GM12878 (cell line): ENCODE results near the gene IL18RAP. TPM values are rescaled to one million over a fixed set of nuclear protein-coding genes. Genes with fewer than 3 reads are reported as not detected.

Experiments used
- ATAC-seq: fragments of 200-7000 bp; cut with Tn5 transposase; 3 replicates; pipeline ENCODE4 v1.9.1; 2020; ENCODE audit warnings: mild to moderate bottlenecking, moderate library complexity
- BruUV-seq: library from RNA; stranded (reverse); fragments of 400-500 nt; replicated peaks from 2 replicates; lab custom pipeline; 2021; lab: Mats Ljungman, UMichigan
- CTCF ChIA-PET: fragments of 300-600 bp; sonication (Branson Sonifier 250); formaldehyde crosslinking; extraction: SDS; loops from one replicate; lab custom pipeline; 2021; ENCODE audit warnings: inconsistent platforms; lab: Yijun Ruan, JAX
- POLR2A ChIA-PET: fragments of 350-600 bp; formaldehyde crosslinking; extraction: SDS; loops from one replicate; lab custom pipeline; 2021; ENCODE audit warnings: inconsistent platforms; lab: Charles Lee
- RAD21 ChIA-PET: fragments of 300-600 bp; sonication (Branson Sonifier 250); formaldehyde crosslinking; loops from one replicate; lab custom pipeline; 2023; ENCODE audit warnings: antibody characterized with exemption; ENCODE audit not compliant: unreplicated experiment; lab: Charles Lee
- SMC1A ChIA-PET: fragments of 300-600 bp; sonication (Branson Sonifier 250); formaldehyde crosslinking; loops from one replicate; lab custom pipeline; 2023; ENCODE audit not compliant: unreplicated experiment, uncharacterized antibody; lab: Charles Lee
- DNase-seq: peaks from one replicate; pipeline ENCODE4 v3.0.0-alpha.2; 2011; ENCODE audit warnings: low read depth, low spot score
- FAIRE-seq: peaks from 3 replicates; lab custom pipeline; 2011; peaks lifted over from hg19 to GRCh38; lab: Jason Lieb, UNC
- H2AFZ ChIP-seq: 2 replicates; pipeline ENCODE4 v1.6.0; 2011; ENCODE audit warnings: low read depth, low read length, control low read depth; ENCODE audit not compliant: control insufficient read depth
- H3K27ac ChIP-seq: 2 replicates; pipeline ENCODE4 v1.5.1; 2011; ENCODE audit warnings: control low read depth; ENCODE audit not compliant: control insufficient read depth, insufficient read depth
- H3K27me3 ChIP-seq, 2 experiments: replicated peaks in 1 of 2; 2 replicates each; pipeline versions ENCODE4 v1.6.0 to v1.6.1; 2011; ENCODE audit warnings: low read length in 1 of 2; ENCODE audit not compliant: control insufficient read depth in 2 of 2, insufficient read depth in 2 of 2
- H3K36me3 ChIP-seq, 2 experiments: 2 replicates each; pipeline ENCODE4 v1.5.1; 2011; ENCODE audit warnings: low read length in 1 of 2; ENCODE audit not compliant: control insufficient read depth in 2 of 2, insufficient read depth in 2 of 2
- H3K4me1 ChIP-seq: 2 replicates; pipeline ENCODE4 v1.6.1; 2011; ENCODE audit warnings: mild to moderate bottlenecking, low read length, moderate library complexity, mixed read lengths; ENCODE audit not compliant: control insufficient read depth, insufficient read depth
- H3K4me2 ChIP-seq: 2 replicates; pipeline ENCODE4 v1.6.0; 2011; ENCODE audit warnings: control low read depth; ENCODE audit not compliant: control insufficient read depth, insufficient read depth
- H3K4me3 ChIP-seq: fragments of 200-600 bp; sonication (generic); 2 replicates; pipeline ENCODE4 v1.5.1; 2016
- H3K79me2 ChIP-seq: 2 replicates; pipeline ENCODE4 v1.6.0; 2011; ENCODE audit warnings: low read length; ENCODE audit not compliant: control insufficient read depth, insufficient read depth
- H3K9ac ChIP-seq: 2 replicates; pipeline ENCODE4 v1.8.0; 2011; ENCODE audit warnings: low read length, control low read depth, mixed read lengths; ENCODE audit not compliant: control insufficient read depth, insufficient read depth
- H3K9me3 ChIP-seq: replicated peaks from 3 replicates; pipeline ENCODE4 v1.5.1; 2011; ENCODE audit warnings: mild to moderate bottlenecking, low read length; ENCODE audit not compliant: control insufficient read depth, insufficient read depth
- H4K20me1 ChIP-seq: 2 replicates; pipeline ENCODE4 v1.6.0; 2011; ENCODE audit not compliant: control insufficient read depth, insufficient read depth
- ATF2 ChIP-seq: IDR thresholded peaks from 2 replicates; pipeline ENCODE4 v1.6.1; 2012; ENCODE audit warnings: low read length, inconsistent platforms
- CHD1 ChIP-seq: IDR thresholded peaks from 2 replicates; pipeline ENCODE4 v1.6.1; 2012; ENCODE audit warnings: low read depth, low read length, improper control_type of control experiment
- EED ChIP-seq: sonication (generic); IDR thresholded peaks from 2 replicates; pipeline ENCODE4 v1.6.1; 2016; ENCODE audit warnings: antibody characterized with exemption, low read depth
- HCFC1 ChIP-seq: fragments of 150-350 bp; IDR thresholded peaks from 2 replicates; pipeline ENCODE4 v1.6.1; 2014; ENCODE audit warnings: low read length
- HSF1 ChIP-seq: fragments of 150-350 bp; IDR thresholded peaks from 2 replicates; pipeline ENCODE4 v1.6.1; 2014; ENCODE audit warnings: mild to moderate bottlenecking, low read depth, low read length
- JUND ChIP-seq: IDR thresholded peaks from 2 replicates; pipeline ENCODE4 v1.6.1; 2012; ENCODE audit warnings: low read depth, mild to moderate bottlenecking, low read length, improper control_type of control experiment, moderate library complexity
- MAX ChIP-seq: IDR thresholded peaks from 2 replicates; pipeline ENCODE4 v1.6.1; 2012; ENCODE audit warnings: low read depth, low read length, improper control_type of control experiment
- MEF2B ChIP-seq: fragments of 450-650 bp; IDR thresholded peaks from 2 replicates; pipeline ENCODE4 v1.6.1; 2018; ENCODE audit warnings: mild to moderate bottlenecking, moderate library complexity; ENCODE audit not compliant: partially characterized antibody, poor library complexity, severe bottlenecking
- SMAD1 ChIP-seq: fragments of 450-650 bp; IDR thresholded peaks from 2 replicates; pipeline ENCODE4 v1.6.1; 2018; ENCODE audit warnings: mild to moderate bottlenecking, low read depth; ENCODE audit not compliant: partially characterized antibody
- WGBS: methylation state at CpG from one replicate; pipeline ENCODE4 v1.1.6; 2016; ENCODE audit warnings: low lambda C conversion rate; ENCODE audit not compliant: insufficient replicate concordance, insufficient coverage; ENCODE audit errors: missing lambda C conversion rate; 5-methylcytosine and 5-hydroxymethylcytosine counted together
- in situ Hi-C: fragments of 300-500 bp; cut with MboI; formaldehyde crosslinking; loops from 9 replicates; pipeline ENCODE4 v1.14.3; 2018; ENCODE audit warnings: mixed read lengths
- intact Hi-C: fragments of 100-400 bp; cut with micrococcal nuclease; formaldehyde crosslinking; loops from one replicate; pipeline ENCODE4 v1.14.2; 2022; ENCODE audit not compliant: unreplicated experiment
- polyA plus RNA-seq, 11 experiments: library from polyadenylated mRNA; depleted of rRNA in 4 of 11; unstranded in 6 of 11; stranded (reverse) in 5 of 11; fragments of >200 nt; fragmentation: Nextera tagmentation in 4 of 11; fragmentation: Illumina TruSeq in 1 of 11; extraction: Ambion mirVana in 4 of 11; extraction: Trizol in 1 of 11; gene quantifications; 1 replicate in 1 of 11; 2 replicates in 10 of 11; pipeline versions ENCODE4 v1.2.1 to v1.2.3, GENCODE V29; 2011 to 2016; ENCODE audit warnings: inconsistent platforms in 2 of 11, missing spikeins in 2 of 11, low read depth in 1 of 11
- total RNA-seq, 4 experiments: library from RNA; depleted of rRNA in 3 of 4; stranded (reverse); fragments of >200 nt in 3 of 4; fragmentation: Illumina TruSeq in 1 of 4; extraction: Trizol in 1 of 4; gene quantifications; 2 replicates each; pipeline versions ENCODE4 v1.2.1 to v1.2.3, GENCODE V29; 2013 to 2021
- TF ChIP-seq, protein P1 (sequence below): fragments of 450-650 bp; IDR thresholded peaks from 2 replicates; pipeline ENCODE4 v1.6.1; 2017; ENCODE audit warnings: borderline replicate concordance
- TF ChIP-seq, protein P2 (sequence below): IDR thresholded peaks from 2 replicates; pipeline ENCODE4 v1.6.1; 2012; ENCODE audit warnings: mild to moderate bottlenecking, low read depth, low read length

Gene IL18RAP
- total and polyA plus RNA-seq, 10 of the 15 experiments (the other 5 are each of a cell fraction or from before 2014, with no cell fraction given): 0.37 to 1.6 (median 0.75) TPM; not detected in 1

DNA sequence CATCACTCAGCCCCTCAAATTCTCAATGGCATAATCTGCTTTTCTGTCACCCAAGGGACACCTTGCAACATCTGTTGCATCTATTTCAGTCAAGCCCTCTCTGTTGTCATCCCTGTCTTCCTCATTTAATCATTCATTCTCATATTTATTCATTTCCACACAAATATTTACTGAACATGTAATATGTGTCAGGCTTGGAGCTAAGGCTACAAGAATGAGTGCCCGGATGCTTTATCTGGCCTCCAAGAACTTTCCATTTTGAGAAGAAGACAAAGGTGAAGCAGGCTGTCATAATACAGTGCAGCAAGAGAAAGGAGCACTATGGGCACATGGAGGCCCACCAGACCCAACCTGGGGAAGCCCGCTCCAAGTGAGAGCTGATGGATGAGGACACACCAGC lies 15.6 kb downstream of the IL18RAP start (continued):
- no peak for TF ChIP-seq CHD1
- TF ChIP-seq, all 136 proteins: peak for 0

GRCh38 chr2:102439065-102439695 lies 16.2 kb downstream of the IL18RAP start:
- Histone ChIP-seq H3K79me2 (no peaks in the 10 kb centered on the region), H3K4me1 (peaks cover 24% of the 10 kb centered on the region), H3K4me2 (no peak overlapping the region), H3K4me3 (no peak overlapping the region), H3K36me3 (no peaks in the 10 kb centered on the region), H3K27ac (no peak overlapping the region), H3K9ac (no peak overlapping the region), H2AFZ (no peak overlapping the region), H4K20me1 (no peaks in the 10 kb centered on the region), H3K27me3 (no peaks in the 10 kb centered on the region), H3K9me3 (no peaks in the 10 kb centered on the region)
- POLR2A ChIA-PET: no interaction called here
- RAD21 ChIA-PET: interaction anchor here (0.9 to 3.1 kb wide), 5 partner anchors 9 to 199 kb away, joined by 3 to 15 read pairs (median 5); no protein-coding TSS in a partner anchor
- FAIRE-seq (no peak), ATAC-seq (no peak), DNase-seq (no peak)
- WGBS: 16% methylated on average over 6 of the region's 6 CpGs
- BruUV-seq: no TSS peak
- intact Hi-C loops (loop anchor here (5.0 kb wide), 1 partner anchor 357 kb away; no protein-coding TSS in a partner anchor), in situ Hi-C loops (no loop called here)
- SMC1A ChIA-PET: interaction anchor here (1.1 to 1.3 kb wide), 2 partner anchors 15 to 83 kb away, joined by 3 to 4 read pairs; no protein-coding TSS in a partner anchor
- CTCF ChIA-PET: interaction anchor here (1.1 to 5.8 kb wide), 5 partner anchors 9 to 419 kb away, joined by 3 to 34 read pairs (median 4); no protein-coding TSS in a partner anchor
- TF ChIP-seq, protein P1, sequence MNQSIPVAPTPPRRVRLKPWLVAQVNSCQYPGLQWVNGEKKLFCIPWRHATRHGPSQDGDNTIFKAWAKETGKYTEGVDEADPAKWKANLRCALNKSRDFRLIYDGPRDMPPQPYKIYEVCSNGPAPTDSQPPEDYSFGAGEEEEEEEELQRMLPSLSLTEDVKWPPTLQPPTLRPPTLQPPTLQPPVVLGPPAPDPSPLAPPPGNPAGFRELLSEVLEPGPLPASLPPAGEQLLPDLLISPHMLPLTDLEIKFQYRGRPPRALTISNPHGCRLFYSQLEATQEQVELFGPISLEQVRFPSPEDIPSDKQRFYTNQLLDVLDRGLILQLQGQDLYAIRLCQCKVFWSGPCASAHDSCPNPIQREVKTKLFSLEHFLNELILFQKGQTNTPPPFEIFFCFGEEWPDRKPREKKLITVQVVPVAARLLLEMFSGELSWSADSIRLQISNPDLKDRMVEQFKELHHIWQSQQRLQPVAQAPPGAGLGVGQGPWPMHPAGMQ: no peak
- TF ChIP-seq HCFC1: no peak
- TF ChIP-seq SMAD1: no peak
- no peak for TF ChIP-seq JUND
- no peak for TF ChIP-seq MEF2B
- no peak for TF ChIP-seq EED
- TF ChIP-seq MAX: no peak
- TF ChIP-seq, protein P2, sequence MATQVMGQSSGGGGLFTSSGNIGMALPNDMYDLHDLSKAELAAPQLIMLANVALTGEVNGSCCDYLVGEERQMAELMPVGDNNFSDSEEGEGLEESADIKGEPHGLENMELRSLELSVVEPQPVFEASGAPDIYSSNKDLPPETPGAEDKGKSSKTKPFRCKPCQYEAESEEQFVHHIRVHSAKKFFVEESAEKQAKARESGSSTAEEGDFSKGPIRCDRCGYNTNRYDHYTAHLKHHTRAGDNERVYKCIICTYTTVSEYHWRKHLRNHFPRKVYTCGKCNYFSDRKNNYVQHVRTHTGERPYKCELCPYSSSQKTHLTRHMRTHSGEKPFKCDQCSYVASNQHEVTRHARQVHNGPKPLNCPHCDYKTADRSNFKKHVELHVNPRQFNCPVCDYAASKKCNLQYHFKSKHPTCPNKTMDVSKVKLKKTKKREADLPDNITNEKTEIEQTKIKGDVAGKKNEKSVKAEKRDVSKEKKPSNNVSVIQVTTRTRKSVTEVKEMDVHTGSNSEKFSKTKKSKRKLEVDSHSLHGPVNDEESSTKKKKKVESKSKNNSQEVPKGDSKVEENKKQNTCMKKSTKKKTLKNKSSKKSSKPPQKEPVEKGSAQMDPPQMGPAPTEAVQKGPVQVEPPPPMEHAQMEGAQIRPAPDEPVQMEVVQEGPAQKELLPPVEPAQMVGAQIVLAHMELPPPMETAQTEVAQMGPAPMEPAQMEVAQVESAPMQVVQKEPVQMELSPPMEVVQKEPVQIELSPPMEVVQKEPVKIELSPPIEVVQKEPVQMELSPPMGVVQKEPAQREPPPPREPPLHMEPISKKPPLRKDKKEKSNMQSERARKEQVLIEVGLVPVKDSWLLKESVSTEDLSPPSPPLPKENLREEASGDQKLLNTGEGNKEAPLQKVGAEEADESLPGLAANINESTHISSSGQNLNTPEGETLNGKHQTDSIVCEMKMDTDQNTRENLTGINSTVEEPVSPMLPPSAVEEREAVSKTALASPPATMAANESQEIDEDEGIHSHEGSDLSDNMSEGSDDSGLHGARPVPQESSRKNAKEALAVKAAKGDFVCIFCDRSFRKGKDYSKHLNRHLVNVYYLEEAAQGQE: no peak
- no peak for TF ChIP-seq ATF2
- no peak for TF ChIP-seq HSF1
